GM21723 (cell line): ENCODE data around the gene CCDC201.

Experiments used
- ATAC-seq: cut with Tn5 transposase; IDR thresholded peaks from one replicate; pipeline ENCODE4 v1.9.1; 2021; ENCODE audit warnings: mild to moderate bottlenecking, moderate library complexity; ENCODE audit not compliant: unreplicated experiment

The CCDC201 gene

GRCh38 chr7:45873035-45873354 is at the start of gene CCDC201:
CCDC201 (minus strand) TSS chr7:45873082; CDS start chr7:45873007, 75 bp downstream.
- ATAC-seq: no peak

- ATAC-seq: no peak
Measured at GRCh38 chr7:45921699-45922519, 49.0 kb upstream of the CCDC201 start.

- ATAC-seq: no peak
Measured at GRCh38 chr7:45921381-45921698, 48.5 kb upstream of the CCDC201 start.

- ATAC-seq: no peak
Measured at GRCh38 chr7:45920502-45921380, 47.9 kb upstream of the CCDC201 start, which contains the start of gene IGFBP3. IGFBP3 (minus strand) TSS chr7:45921272; CDS start chr7:45921140, 132 bp downstream.

- ATAC-seq: no peak
Measured at GRCh38 chr7:45919993-45920459, 47.1 kb upstream of the CCDC201 start.

GRCh38 chr7:45919231-45919784 is 46.4 kb upstream of the CCDC201 start:
- no peak for ATAC-seq

- no peak for ATAC-seq
Measured at GRCh38 chr7:45918556-45918955, 45.7 kb upstream of the CCDC201 start.

GRCh38 chr7:45917658-45918057 is 44.8 kb upstream of the CCDC201 start:
- ATAC-seq: peak; percentile 81

- ATAC-seq: no peak
Measured at GRCh38 chr7:45917064-45917463, 44.2 kb upstream of the CCDC201 start.

- ATAC-seq: no peak
Measured at GRCh38 chr7:45915606-45916005, 42.7 kb upstream of the CCDC201 start.

- ATAC-seq: no peak
Measured at GRCh38 chr7:45914911-45915310, 42.0 kb upstream of the CCDC201 start.

GRCh38 chr7:45912972-45913371 is 40.1 kb upstream of the CCDC201 start:
- ATAC-seq: no peak

GRCh38 chr7:45911311-45911710 is 38.4 kb upstream of the CCDC201 start:
- no peak for ATAC-seq

GRCh38 chr7:45910855-45911254 is 38.0 kb upstream of the CCDC201 start:
- no peak for ATAC-seq

- no peak for ATAC-seq
Measured at GRCh38 chr7:45909561-45909960, 36.7 kb upstream of the CCDC201 start.

- no peak for ATAC-seq
Measured at GRCh38 chr7:45902820-45903219, 29.9 kb upstream of the CCDC201 start.

GRCh38 chr7:45901566-45901965 is 28.7 kb upstream of the CCDC201 start:
- ATAC-seq: no peak

GRCh38 chr7:45898222-45898621 is 25.3 kb upstream of the CCDC201 start:
- no peak for ATAC-seq

- ATAC-seq: no peak
Measured at GRCh38 chr7:45897042-45897690, 24.3 kb upstream of the CCDC201 start.

GRCh38 chr7:45894665-45895062 is 21.8 kb upstream of the CCDC201 start:
- no peak for ATAC-seq

GRCh38 chr7:45893996-45894664 is 21.2 kb upstream of the CCDC201 start:
- ATAC-seq: no peak
